ENCODE measurements around the gene CDH13.

CDH13 gene

DNA sequence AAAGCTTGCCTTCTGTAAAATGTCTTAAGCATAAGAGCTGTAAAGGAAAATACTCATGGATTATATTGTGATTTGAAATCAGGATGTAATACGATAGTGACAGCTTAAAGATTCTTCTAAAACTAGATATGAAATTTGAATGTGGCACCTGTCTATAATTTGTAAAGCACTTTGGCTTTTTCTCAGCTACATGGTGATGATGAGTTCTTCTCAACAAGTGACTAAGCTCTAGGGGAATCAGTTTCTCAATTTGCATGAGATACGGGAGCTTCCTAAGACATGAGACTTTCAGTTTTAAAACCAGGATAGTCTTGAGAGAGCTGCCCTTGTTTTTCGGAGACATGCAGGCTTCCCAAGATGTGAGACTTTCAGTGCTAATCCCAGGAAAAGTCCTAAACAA is 439.2 kb downstream of the CDH13 start:
- DNase-seq (no peak), ATAC-seq (ENCODE audit: insufficient read depth, low read depth) (no peak)
- Histone ChIP-seq H3K9ac (ENCODE audit: low read depth, low read length) (no peak overlapping the region), H3K36me3 (ENCODE audit: insufficient read depth, low read length) (no peaks in the 10 kb centered on the region), H3K4me2 (ENCODE audit: insufficient read depth, low read length) (no peak overlapping the region), H2AFZ (ENCODE audit: low read depth, low read length) (no peak overlapping the region), H3K27me3 (ENCODE audit: insufficient read depth, low read length, poor library complexity) (no peaks in the 10 kb centered on the region), H3K79me2 (ENCODE audit: insufficient read depth, low read length) (no peaks in the 10 kb centered on the region), H3K9me3 (ENCODE audit: insufficient read depth, low read length, severe bottlenecking) (peaks cover 9% of the 10 kb centered on the region), H3K27ac (ENCODE audit: low read length) (no peak overlapping the region), H4K20me1 (ENCODE audit: insufficient read depth, low read length) (no peaks in the 10 kb centered on the region), H3K4me1 (ENCODE audit: insufficient read depth, low read length) (no peaks in the 10 kb centered on the region), H3K4me3 (ENCODE audit: low read depth in 1 of 2, low read length in 2 of 2) (no peak overlapping the region)
- TF ChIP-seq, protein P1, sequence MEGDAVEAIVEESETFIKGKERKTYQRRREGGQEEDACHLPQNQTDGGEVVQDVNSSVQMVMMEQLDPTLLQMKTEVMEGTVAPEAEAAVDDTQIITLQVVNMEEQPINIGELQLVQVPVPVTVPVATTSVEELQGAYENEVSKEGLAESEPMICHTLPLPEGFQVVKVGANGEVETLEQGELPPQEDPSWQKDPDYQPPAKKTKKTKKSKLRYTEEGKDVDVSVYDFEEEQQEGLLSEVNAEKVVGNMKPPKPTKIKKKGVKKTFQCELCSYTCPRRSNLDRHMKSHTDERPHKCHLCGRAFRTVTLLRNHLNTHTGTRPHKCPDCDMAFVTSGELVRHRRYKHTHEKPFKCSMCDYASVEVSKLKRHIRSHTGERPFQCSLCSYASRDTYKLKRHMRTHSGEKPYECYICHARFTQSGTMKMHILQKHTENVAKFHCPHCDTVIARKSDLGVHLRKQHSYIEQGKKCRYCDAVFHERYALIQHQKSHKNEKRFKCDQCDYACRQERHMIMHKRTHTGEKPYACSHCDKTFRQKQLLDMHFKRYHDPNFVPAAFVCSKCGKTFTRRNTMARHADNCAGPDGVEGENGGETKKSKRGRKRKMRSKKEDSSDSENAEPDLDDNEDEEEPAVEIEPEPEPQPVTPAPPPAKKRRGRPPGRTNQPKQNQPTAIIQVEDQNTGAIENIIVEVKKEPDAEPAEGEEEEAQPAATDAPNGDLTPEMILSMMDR (IDR thresholded peaks at IDR 0.05; ENCODE audit: borderline replicate concordance, extremely low read depth, low read length, poor library complexity, severe bottlenecking) = no peak
- TF ChIP-seq EZH2 (IDR thresholded peaks at IDR 0.05; ENCODE audit: borderline replicate concordance, low read depth, low read length, severe bottlenecking) = no peak

DNA sequence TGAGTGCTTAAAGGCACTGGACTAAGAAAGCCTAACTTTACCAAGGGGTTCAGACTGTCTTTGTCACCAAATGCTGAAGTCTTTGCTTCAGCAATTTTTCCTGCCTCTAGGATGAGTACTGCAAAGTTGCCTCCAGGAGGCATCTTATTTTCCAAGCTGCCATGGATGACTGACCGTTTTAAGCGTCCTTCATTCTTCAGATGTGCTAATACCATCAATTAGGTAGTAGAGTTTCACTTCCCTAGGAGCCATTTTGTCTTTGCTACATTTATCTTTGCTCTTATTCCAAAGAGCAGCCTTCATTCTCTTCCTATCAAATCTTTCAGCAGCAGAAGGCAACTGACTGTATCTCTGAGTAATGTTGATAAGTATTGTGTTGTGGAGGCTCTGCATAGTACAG is 440.1 kb downstream of the CDH13 start:
- Histone ChIP-seq H3K9me3 (ENCODE audit: insufficient read depth, low read length, severe bottlenecking) (peaks cover 9% of the 10 kb centered on the region), H3K27me3 (ENCODE audit: insufficient read depth, low read length, poor library complexity) (no peaks in the 10 kb centered on the region), H3K79me2 (ENCODE audit: insufficient read depth, low read length) (no peaks in the 10 kb centered on the region), H4K20me1 (ENCODE audit: insufficient read depth, low read length) (no peaks in the 10 kb centered on the region), H3K27ac (ENCODE audit: low read length) (no peak overlapping the region), H3K4me3 (ENCODE audit: low read depth in 1 of 2, low read length in 2 of 2) (no peak overlapping the region), H2AFZ (ENCODE audit: low read depth, low read length) (no peak overlapping the region), H3K4me2 (ENCODE audit: insufficient read depth, low read length) (no peak overlapping the region), H3K36me3 (ENCODE audit: insufficient read depth, low read length) (no peaks in the 10 kb centered on the region), H3K4me1 (ENCODE audit: insufficient read depth, low read length) (no peaks in the 10 kb centered on the region), H3K9ac (ENCODE audit: low read depth, low read length) (no peak overlapping the region)
- no peak for DNase-seq
- ATAC-seq (ENCODE audit: insufficient read depth, low read depth) = no peak
- TF ChIP-seq, protein P1 (IDR thresholded peaks at IDR 0.05; ENCODE audit: borderline replicate concordance, extremely low read depth, low read length, poor library complexity, severe bottlenecking) = no peak
- no peak for TF ChIP-seq EZH2 (IDR thresholded peaks at IDR 0.05; ENCODE audit: borderline replicate concordance, low read depth, low read length, severe bottlenecking)

DNA sequence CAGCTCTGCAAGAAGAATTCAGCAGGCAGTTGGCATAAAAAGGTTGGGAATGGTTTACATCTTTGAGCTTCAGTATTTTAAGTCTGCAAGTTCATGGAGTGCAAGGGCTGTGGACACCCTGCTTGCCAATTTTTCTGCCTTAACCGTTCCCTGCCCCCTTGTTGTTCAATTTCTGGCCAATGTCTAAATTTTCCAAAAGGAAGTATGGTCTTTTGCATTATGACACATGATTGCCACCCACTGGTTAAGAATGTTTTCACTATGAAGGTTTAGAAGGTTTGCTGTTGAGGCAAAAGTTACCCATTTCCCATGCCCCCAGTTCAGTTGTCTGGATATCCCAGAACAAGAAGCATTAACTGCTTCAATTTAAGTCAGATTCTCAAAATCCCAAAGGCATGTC is 441.9 kb downstream of the CDH13 start:
- no peaks in the 10 kb centered on the region for H3K36me3 ChIP-seq (ENCODE audit: insufficient read depth, low read length)
- no peak overlapping the region for H2AFZ ChIP-seq (ENCODE audit: low read depth, low read length)
- no peak for DNase-seq
- no peak overlapping the region for H3K9ac ChIP-seq (ENCODE audit: low read depth, low read length)
- no peak for ATAC-seq (ENCODE audit: insufficient read depth, low read depth)
- H4K20me1 ChIP-seq (ENCODE audit: insufficient read depth, low read length) = no peaks in the 10 kb centered on the region
- H3K27ac ChIP-seq (ENCODE audit: low read length) = no peak overlapping the region
- peaks cover 9% of the 10 kb centered on the region for H3K9me3 ChIP-seq (ENCODE audit: insufficient read depth, low read length, severe bottlenecking)
- H3K79me2 ChIP-seq (ENCODE audit: insufficient read depth, low read length) = no peaks in the 10 kb centered on the region
- no peak overlapping the region for H3K4me3 ChIP-seq (ENCODE audit: low read depth in 1 of 2, low read length in 2 of 2)
- no peak overlapping the region for H3K4me2 ChIP-seq (ENCODE audit: insufficient read depth, low read length)
- H3K4me1 ChIP-seq (ENCODE audit: insufficient read depth, low read length) = no peaks in the 10 kb centered on the region
- no peaks in the 10 kb centered on the region for H3K27me3 ChIP-seq (ENCODE audit: insufficient read depth, low read length, poor library complexity)
- TF ChIP-seq, protein P1 (IDR thresholded peaks at IDR 0.05; ENCODE audit: borderline replicate concordance, extremely low read depth, low read length, poor library complexity, severe bottlenecking) = no peak
- no peak for TF ChIP-seq EZH2 (IDR thresholded peaks at IDR 0.05; ENCODE audit: borderline replicate concordance, low read depth, low read length, severe bottlenecking)
